Fibroblast of lung (primary cell): ENCODE data around the gene DAGLA. TPM values are rescaled to one million over a fixed set of nuclear protein-coding genes. Genes with fewer than 3 reads are reported as not detected.

Experiments
- DNase-seq, 2 donors: peaks; one replicate each; pipeline versions ENCODE4 v3.0.0 to v3.0.0-alpha.2; 2010; ENCODE audit warnings: low read depth in 2 of 2
- H2AFZ ChIP-seq: 2 replicates; pipeline ENCODE4 v1.5.1; 2012; ENCODE audit warnings: low read length, control low read depth, inconsistent platforms
- H3K27ac ChIP-seq: 2 replicates; pipeline ENCODE4 v1.5.1; 2011; ENCODE audit warnings: low read length, control low read depth; ENCODE audit not compliant: insufficient read depth
- H3K27me3 ChIP-seq: 2 replicates; pipeline ENCODE4 v1.5.1; 2011; ENCODE audit warnings: mild to moderate bottlenecking, low read length; ENCODE audit not compliant: control insufficient read depth, insufficient read depth
- H3K36me3 ChIP-seq: 2 replicates; pipeline ENCODE4 v1.5.1; 2011; ENCODE audit warnings: low read length; ENCODE audit not compliant: control insufficient read depth, insufficient read depth
- H3K4me1 ChIP-seq: 2 replicates; pipeline ENCODE4 v1.5.1; 2011; ENCODE audit warnings: low read length; ENCODE audit not compliant: control insufficient read depth, insufficient read depth; ENCODE audit errors: extremely low read depth
- H3K4me2 ChIP-seq: 2 replicates; pipeline ENCODE4 v1.5.1; 2011; ENCODE audit warnings: low read length, control low read depth; ENCODE audit not compliant: insufficient read depth; ENCODE audit errors: extremely low read depth
- H3K4me3 ChIP-seq, 4 experiments: fragments of 200-600 bp in 1 of 4; sonication (generic) in 1 of 4; replicated peaks in 1 of 4; 2 replicates each; pipeline ENCODE4 v1.5.1; 2011 to 2016; ENCODE audit warnings: low read length in 4 of 4, low read depth in 3 of 4, mild to moderate bottlenecking in 3 of 4, control low read depth in 2 of 4, inconsistent platforms in 1 of 4, mixed read lengths in 1 of 4; ENCODE audit not compliant: insufficient read depth in 1 of 4; ENCODE audit errors: control extremely low read depth in 1 of 4
- H3K79me2 ChIP-seq: 2 replicates; pipeline ENCODE4 v1.5.1; 2012; ENCODE audit warnings: mild to moderate bottlenecking, low read length, inconsistent platforms; ENCODE audit not compliant: control insufficient read depth, insufficient read depth
- H3K9ac ChIP-seq: 2 replicates; pipeline ENCODE4 v1.5.1; 2011; ENCODE audit warnings: mild to moderate bottlenecking, low read length, control low read depth; ENCODE audit not compliant: insufficient read depth
- H3K9me3 ChIP-seq: 2 replicates; pipeline ENCODE4 v1.5.1; 2012; ENCODE audit warnings: low read depth, low read length; ENCODE audit not compliant: control insufficient read depth, insufficient read depth
- H4K20me1 ChIP-seq: 2 replicates; pipeline ENCODE4 v1.5.1; 2011; ENCODE audit warnings: low read length; ENCODE audit not compliant: control insufficient read depth, insufficient read depth; ENCODE audit errors: extremely low read depth
- CTCF ChIP-seq, 2 donors: IDR thresholded peaks in 1 of 2; conservative IDR thresholded peaks in 1 of 2; 1 replicate in 1 of 2; 2 replicates in 1 of 2; pipeline ENCODE4 v1.5.1; 2011 to 2012; ENCODE audit warnings: low read length in 2 of 2, control low read depth in 1 of 2, inconsistent platforms in 1 of 2, low read depth in 1 of 2, mild to moderate bottlenecking in 1 of 2
- EZH2 ChIP-seq: IDR thresholded peaks from 2 replicates; pipeline ENCODE4 v1.5.1; 2012; ENCODE audit warnings: low read length, control low read depth, mild to moderate bottlenecking; ENCODE audit errors: missing control alignments
- polyA plus RNA-seq, 2 donors: library from polyadenylated mRNA; depleted of rRNA in 1 of 2; stranded (reverse) in 1 of 2; unstranded in 1 of 2; fragments of >200 nt; gene quantifications; 2 replicates each; pipeline ENCODE4 v1.2.1, GENCODE V29; 2011 to 2012; ENCODE audit warnings: missing spikeins in 1 of 2
- total RNA-seq: library from RNA; depleted of rRNA; stranded (reverse); fragments of >200 nt; gene quantifications from 2 replicates; pipeline ENCODE4 v1.2.1, GENCODE V29; 2014

The DAGLA gene
- total and polyA plus RNA-seq, 2 donors (not counting 1 experiment from before 2014, with no cell fraction given): 1.00 to 2.0 TPM

- H4K20me1 ChIP-seq: no peaks in the 10 kb centered on the region
- H3K9ac ChIP-seq: no peak overlapping the region
- H3K4me1 ChIP-seq: peaks cover 3% of the 10 kb centered on the region
- H3K4me2 ChIP-seq: no peak overlapping the region
- no peak overlapping the region for H3K4me3 ChIP-seq
- H3K36me3 ChIP-seq: no peaks in the 10 kb centered on the region
- TF ChIP-seq CTCF (conservative IDR thresholded peaks at IDR 0.05 in 1 of 2, IDR thresholded peaks at IDR 0.05 in 1 of 2; ENCODE audit: low read depth in 1 of 2, low read length in 2 of 2): no peak
- TF ChIP-seq EZH2: no peak
- no peaks in the 10 kb centered on the region for H3K79me2 ChIP-seq
- no peaks in the 10 kb centered on the region for H3K9me3 ChIP-seq
- H3K27ac ChIP-seq: no peak overlapping the region
- H3K27me3 ChIP-seq: peaks cover 13% of the 10 kb centered on the region
- no peak for DNase-seq
- H2AFZ ChIP-seq: no peak overlapping the region
Observed at GRCh38 chr11:61756147-61756451, 75.9 kb downstream of the DAGLA start.

- Histone ChIP-seq H3K27me3 (peaks cover 13% of the 10 kb centered on the region), H3K4me3 (no peak overlapping the region), H4K20me1 (no peaks in the 10 kb centered on the region), H3K27ac (no peak overlapping the region), H3K9ac (no peak overlapping the region), H3K4me1 (peaks cover 3% of the 10 kb centered on the region), H3K36me3 (no peaks in the 10 kb centered on the region), H2AFZ (no peak overlapping the region), H3K4me2 (no peak overlapping the region), H3K9me3 (no peaks in the 10 kb centered on the region), H3K79me2 (no peaks in the 10 kb centered on the region)
- TF ChIP-seq EZH2: no peak
- no peak for TF ChIP-seq CTCF (conservative IDR thresholded peaks at IDR 0.05 in 1 of 2, IDR thresholded peaks at IDR 0.05 in 1 of 2; ENCODE audit: low read depth in 1 of 2, low read length in 2 of 2)
- peak; percentile 17 to 46 for DNase-seq
Observed at GRCh38 chr11:61756452-61757212, 76.4 kb downstream of the DAGLA start.

- no peaks in the 10 kb centered on the region for H4K20me1 ChIP-seq
- H3K27me3 ChIP-seq: peaks cover 13% of the 10 kb centered on the region
- H3K9me3 ChIP-seq: no peaks in the 10 kb centered on the region
- H3K36me3 ChIP-seq: no peaks in the 10 kb centered on the region
- H3K27ac ChIP-seq: no peak overlapping the region
- no peak for DNase-seq
- H3K9ac ChIP-seq: no peak overlapping the region
- no peak overlapping the region for H3K4me3 ChIP-seq
- H3K4me1 ChIP-seq: no peaks in the 10 kb centered on the region
- no peak overlapping the region for H3K4me2 ChIP-seq
- no peak for TF ChIP-seq CTCF (conservative IDR thresholded peaks at IDR 0.05 in 1 of 2, IDR thresholded peaks at IDR 0.05 in 1 of 2; ENCODE audit: low read depth in 1 of 2, low read length in 2 of 2)
- no peak for TF ChIP-seq EZH2
- H2AFZ ChIP-seq: no peak overlapping the region
- no peaks in the 10 kb centered on the region for H3K79me2 ChIP-seq
Observed at GRCh38 chr11:61757213-61757862, 77.1 kb downstream of the DAGLA start.
